IPS-NIHi11 (cell line): ENCODE data around the gene KLHL33.
"Not testable (repeated sequence)": the region's sequence is repeated elsewhere in the genome, so short reads cannot be mapped to it uniquely, and the experiment has no call there.

Experiments
- DNase-seq: peaks from one replicate; pipeline ENCODE4 v3.0.0; 2012; ENCODE audit warnings: mixed read lengths, low spot score

The KLHL33 gene

GRCh38 chr14:20454516-20455354 lies 18.8 kb upstream of the KLHL33 start, which contains the start of the genes APEX1 and OSGEP:
APEX1 (plus strand) TSS chr14:20455226; CDS start chr14:20455646, 420 bp downstream.
OSGEP (minus strand) TSS chr14:20454812; CDS start chr14:20454683, 129 bp downstream.
- DNase-seq, result peak; percentile 93

GRCh38 chr14:20452831-20453230 lies 16.9 kb upstream of the KLHL33 start:
- DNase-seq, result not testable (repeated sequence)

DNA sequence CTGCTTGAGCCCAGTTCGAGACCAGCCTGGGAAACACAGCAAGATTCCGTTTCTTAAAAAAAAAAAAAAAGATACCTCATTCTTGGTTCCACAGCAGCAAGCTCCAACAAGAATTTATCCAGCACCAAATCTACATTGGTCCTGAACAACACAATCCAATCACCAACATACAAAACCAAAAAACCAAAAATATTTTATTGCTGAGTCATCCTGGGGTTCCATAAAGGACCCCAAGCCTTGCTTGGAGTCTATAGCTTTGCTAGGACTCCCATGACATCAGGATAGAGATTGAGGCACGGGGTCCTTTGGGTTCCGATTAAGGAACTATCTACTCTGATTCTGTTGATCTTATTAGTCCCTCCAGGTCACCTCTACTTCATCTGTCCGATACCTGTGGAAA lies 10.9 kb upstream of the KLHL33 start:
- DNase-seq, result no peak

DNA sequence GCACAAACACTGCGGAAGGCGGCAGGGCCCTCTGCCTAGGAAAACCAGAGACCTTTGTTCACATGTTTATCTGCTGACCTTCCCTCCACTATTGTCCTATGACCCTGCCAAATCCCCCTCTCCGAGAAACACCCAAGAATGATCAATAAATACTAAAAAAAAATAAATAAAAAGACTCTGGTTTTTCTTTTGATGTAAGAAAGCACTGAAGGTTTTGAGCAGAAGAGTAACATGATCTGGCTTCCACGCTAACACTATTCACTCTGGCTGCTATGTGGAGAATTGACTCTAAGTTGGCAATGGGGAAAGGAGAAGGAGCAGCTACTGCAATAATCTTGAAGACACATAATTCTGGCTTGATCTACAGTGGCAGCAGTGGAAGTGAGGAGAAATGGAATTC lies 7.7 kb upstream of the KLHL33 start:
- DNase-seq, result not testable (repeated sequence)

- DNase-seq, result no peak
These were observed 5.5 kb upstream of the KLHL33 start for GRCh38 chr14:20441461-20441860.

- DNase-seq, result no peak
These were observed 4.9 kb upstream of the KLHL33 start for GRCh38 chr14:20440882-20441281.

GRCh38 chr14:20440465-20440864 lies 4.5 kb upstream of the KLHL33 start:
- no peak for DNase-seq

DNA sequence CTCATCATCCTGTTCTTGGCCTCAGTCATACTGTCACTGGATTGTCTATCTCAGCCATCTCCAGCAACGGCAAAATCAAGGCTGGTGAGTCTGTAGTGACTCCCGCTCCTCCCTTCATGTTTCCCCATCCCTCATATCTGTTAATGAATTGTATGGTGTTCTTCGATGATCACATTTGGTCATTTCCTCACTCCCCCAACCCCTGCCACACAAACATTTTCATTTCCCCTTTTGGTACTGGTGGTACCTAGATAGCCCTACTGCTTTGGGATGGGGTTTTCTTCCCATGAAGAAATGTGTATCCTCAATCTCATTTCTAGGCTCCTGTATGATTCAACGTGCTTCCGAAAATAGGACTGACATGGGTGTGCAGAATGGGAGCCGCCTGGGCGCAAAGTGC lies 2.7 kb upstream of the KLHL33 start:
- DNase-seq, result no peak

DNA sequence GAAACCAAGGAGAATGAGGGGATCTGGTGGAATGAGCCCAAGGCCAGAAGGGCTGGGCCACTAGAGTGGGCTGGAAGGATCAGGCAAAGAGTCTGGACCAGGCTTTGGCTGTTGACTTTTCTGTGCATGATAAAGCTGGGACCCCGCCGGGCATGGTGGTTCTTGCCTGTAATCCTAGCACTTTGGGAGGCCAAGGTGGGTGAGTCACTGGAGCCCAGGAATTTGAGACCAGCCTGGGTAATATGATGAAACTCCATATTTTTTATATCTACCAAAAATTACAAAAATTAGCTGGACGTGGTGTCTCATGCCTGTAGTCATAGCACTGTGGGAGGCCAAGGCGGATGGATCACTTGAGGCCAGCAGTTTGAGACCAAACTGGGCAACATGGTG lies 393 bp upstream of the KLHL33 start:
- no peak for DNase-seq

GRCh38 chr14:20434701-20435581 lies 1.0 kb downstream of the KLHL33 start:
- peak; percentile 45 for DNase-seq

DNA sequence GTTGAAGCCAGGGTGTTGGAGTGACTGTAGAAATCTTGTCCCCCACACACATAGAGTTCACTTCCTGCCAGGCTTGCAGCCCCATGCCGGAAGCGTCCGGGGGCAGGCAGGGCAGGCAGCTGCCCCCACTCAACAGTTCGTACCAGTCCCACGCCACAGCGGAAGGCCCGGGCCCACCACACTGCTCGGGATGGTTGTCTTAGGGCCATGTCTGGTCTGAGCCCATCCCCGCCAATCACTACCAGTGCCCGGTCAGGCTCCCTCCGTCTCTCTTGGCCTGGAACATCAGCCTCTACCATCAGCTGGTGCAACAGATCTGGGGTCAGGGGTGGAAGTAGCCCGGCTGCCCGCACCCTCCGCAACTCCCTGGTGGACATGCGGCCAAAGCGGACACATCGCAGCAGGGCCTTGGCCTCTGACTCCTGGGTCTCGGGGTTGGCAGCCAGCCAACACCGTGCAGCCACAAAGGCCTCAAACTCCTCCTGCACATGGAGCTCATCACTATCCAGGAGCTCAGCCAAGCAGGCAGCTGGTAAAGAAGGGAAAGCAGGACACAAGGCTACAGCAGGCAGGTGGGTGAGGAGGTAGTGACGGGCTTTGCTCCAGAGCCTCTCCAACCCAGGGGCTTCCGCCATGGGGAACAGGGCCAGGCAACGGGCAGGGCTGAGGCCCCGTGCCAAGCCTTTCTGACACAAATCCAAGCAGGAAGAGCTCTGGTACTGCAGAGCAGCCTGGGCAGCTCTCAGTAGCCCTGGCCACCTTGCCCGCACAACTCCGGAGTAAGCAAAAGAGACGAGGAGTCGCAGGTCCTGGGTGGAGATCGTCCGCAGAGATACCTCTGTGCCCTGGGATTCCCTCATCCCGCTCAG lies 5.9 kb downstream of the KLHL33 start:
- no peak for DNase-seq

GRCh38 chr14:20428802-20429201 lies 7.2 kb downstream of the KLHL33 start:
- no peak for DNase-seq

- DNase-seq, result no peak
These were observed 8.0 kb downstream of the KLHL33 start for GRCh38 chr14:20428010-20428365.

DNA sequence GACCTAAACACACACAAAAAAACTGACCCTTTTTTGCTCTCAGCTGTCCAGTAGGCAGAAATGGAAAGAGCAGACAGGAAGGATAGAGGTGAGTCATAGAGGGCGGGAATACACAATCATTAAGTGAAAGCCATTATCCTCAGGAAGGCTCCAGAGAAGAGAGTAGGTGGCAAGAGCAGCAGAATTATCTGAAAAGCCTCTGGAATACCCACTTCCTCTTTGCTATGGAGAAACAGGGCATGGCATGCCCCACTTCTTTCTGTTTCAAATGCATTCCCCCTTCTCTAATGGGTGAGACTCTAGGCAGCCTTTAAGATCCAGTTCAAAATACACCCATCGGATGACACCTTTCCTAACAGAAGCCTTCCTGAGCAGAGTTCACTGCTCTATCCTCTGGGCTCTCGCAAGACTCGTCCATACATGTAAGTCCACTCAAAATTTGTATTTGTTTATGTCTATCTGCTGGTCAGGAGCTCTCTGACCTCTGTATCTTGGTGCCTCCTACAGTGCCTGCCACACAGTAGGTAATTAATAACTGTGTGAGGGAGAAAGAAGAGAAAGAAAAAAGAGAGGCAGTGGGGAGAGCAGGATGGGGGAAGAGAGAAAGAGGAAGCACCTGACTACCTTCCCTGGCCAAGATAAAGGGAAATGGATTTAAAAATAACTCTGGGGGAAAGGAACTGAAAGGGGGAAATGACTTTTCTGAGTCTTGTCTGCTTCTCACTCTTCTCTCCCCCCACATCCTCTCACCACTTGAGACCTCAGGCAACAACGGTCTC lies 8.5 kb downstream of the KLHL33 start:
- no peak for DNase-seq

DNA sequence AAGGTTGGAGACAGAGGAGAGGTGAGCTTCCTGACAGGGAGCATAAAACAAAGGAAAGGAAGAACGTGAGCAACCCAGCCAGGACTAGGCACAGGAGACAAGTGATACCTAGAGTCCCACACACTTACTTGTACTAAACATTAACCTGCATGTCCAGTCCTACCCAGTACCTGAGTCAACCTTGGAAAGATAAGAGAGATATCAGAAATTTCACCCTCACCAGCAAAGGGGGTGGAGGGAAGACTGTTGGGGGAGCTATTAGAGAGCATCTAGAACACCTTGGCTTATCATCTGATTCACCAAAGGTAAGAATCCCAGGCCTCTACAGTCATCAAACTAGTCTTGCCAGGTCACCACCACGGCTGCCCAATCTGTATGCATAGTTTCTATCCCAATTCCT lies 11.1 kb downstream of the KLHL33 start:
- no peak for DNase-seq

DNA sequence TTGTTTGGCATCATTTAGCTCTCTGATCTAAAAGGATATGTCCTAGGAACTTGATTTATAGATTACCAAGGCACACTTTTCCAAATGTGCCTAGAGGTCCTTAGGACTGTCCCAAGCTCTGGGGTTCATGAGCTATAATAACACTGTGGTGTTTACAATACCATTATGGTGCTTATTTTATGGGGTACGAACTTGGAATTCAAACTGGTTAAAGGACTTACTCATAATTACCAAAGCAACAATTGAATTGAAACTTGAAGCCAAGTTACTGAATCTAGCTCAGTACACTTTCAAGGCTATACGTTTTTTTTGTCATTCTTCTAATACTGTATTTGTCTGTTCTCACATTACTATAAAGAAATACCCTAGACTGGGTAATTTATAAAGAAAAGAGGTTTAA lies 13.1 kb downstream of the KLHL33 start:
- no peak for DNase-seq

- no peak for DNase-seq
These were observed 14.7 kb downstream of the KLHL33 start for GRCh38 chr14:20421267-20421666.

- no peak for DNase-seq
These were observed 16.5 kb downstream of the KLHL33 start for GRCh38 chr14:20419419-20419818.

DNA sequence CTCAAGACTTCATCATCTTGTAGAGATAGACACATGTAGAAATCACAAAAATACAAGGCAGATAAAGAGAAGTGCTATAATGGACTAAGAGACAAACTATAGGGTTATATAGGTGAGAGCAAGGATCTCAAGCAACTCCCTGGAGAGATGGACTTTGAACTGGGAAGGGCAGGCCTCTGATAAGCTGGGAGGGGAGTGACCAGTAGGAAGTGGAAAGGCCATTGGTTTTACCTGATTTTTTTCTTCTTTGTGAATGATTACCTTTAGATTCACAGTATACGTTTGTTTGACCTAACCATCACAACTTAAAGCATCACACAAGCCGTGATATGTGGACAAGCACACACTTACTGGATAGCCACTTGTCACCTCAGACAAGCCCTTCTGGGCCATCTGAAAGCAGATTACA lies 17.5 kb downstream of the KLHL33 start:
- DNase-seq, result no peak

- no peak for DNase-seq
These were observed 18.4 kb downstream of the KLHL33 start for GRCh38 chr14:20417250-20418186.
